HT-29 (cell line): ENCODE results near the gene MLH3. TPM values are rescaled to one million over a fixed set of nuclear protein-coding genes. Genes with fewer than 3 reads are reported as not detected.

ENCODE experiments used
- DNase-seq: peaks from one replicate; pipeline ENCODE4 v3.0.0-alpha.2; 2015; ENCODE audit warnings: low spot score
- total RNA-seq: library from RNA; depleted of rRNA; stranded (reverse); fragments of >200 nt; shearing (Covaris generic); gene quantifications from 2 replicates; pipeline ENCODE4 v1.2.3, GENCODE V29; 2014

Gene MLH3
- total RNA-seq, 1 experiment from 2014 or later: 3.5 TPM

GRCh38 chr14:75067212-75067611 lies 15.9 kb upstream of the MLH3 start:
- DNase-seq: no peak

- no peak for DNase-seq
Measured at GRCh38 chr14:75066691-75067090, 15.4 kb upstream of the MLH3 start.

- DNase-seq: no peak
Measured at GRCh38 chr14:75064205-75064567, 12.9 kb upstream of the MLH3 start.

GRCh38 chr14:75063491-75064204 lies 12.4 kb upstream of the MLH3 start, which contains the start of gene ACYP1:
TSS of gene ACYP1 (minus strand) at chr14:75064024. CDS start at chr14:75063553, 471 bp downstream.
- DNase-seq: peak; percentile 84

- no peak for DNase-seq
Measured at GRCh38 chr14:75063013-75063412, 11.7 kb upstream of the MLH3 start.

GRCh38 chr14:75060420-75060819 lies 9.2 kb upstream of the MLH3 start:
- DNase-seq: no peak

- no peak for DNase-seq
Measured at GRCh38 chr14:75059642-75060041, 8.4 kb upstream of the MLH3 start.

- no peak for DNase-seq
Measured at GRCh38 chr14:75054421-75054820, 3.2 kb upstream of the MLH3 start.

GRCh38 chr14:75053396-75054291 lies 2.4 kb upstream of the MLH3 start:
- no peak for DNase-seq

GRCh38 chr14:75051556-75051899 lies 261 bp upstream of the MLH3 start:
- no peak for DNase-seq

- no peak for DNase-seq
Measured at GRCh38 chr14:75049731-75050201, 1.5 kb downstream of the MLH3 start.

- DNase-seq: no peak
Measured at GRCh38 chr14:75049136-75049535, 2.1 kb downstream of the MLH3 start.

- no peak for DNase-seq
Measured at GRCh38 chr14:75048101-75048500, 3.2 kb downstream of the MLH3 start.

GRCh38 chr14:75047506-75047905 lies 3.8 kb downstream of the MLH3 start:
- no peak for DNase-seq

GRCh38 chr14:75046899-75047298 lies 4.4 kb downstream of the MLH3 start:
- no peak for DNase-seq

GRCh38 chr14:75046275-75046674 lies 5.0 kb downstream of the MLH3 start:
- DNase-seq: no peak

GRCh38 chr14:75044752-75045151 lies 6.5 kb downstream of the MLH3 start:
- no peak for DNase-seq

- DNase-seq: no peak
Measured at GRCh38 chr14:75044322-75044721, 6.9 kb downstream of the MLH3 start.

GRCh38 chr14:75042035-75042434 lies 9.2 kb downstream of the MLH3 start:
- no peak for DNase-seq

- peak; percentile 82 for DNase-seq
Measured at GRCh38 chr14:75041613-75042012, 9.7 kb downstream of the MLH3 start.

- no peak for DNase-seq
Measured at GRCh38 chr14:75040959-75041358, 10.3 kb downstream of the MLH3 start.

GRCh38 chr14:75040507-75040906 lies 10.8 kb downstream of the MLH3 start:
- DNase-seq: no peak

GRCh38 chr14:75032939-75033338 lies 18.3 kb downstream of the MLH3 start:
- no peak for DNase-seq
